G401.6 (cell line): ENCODE measurements around the gene INHBB.
A peak's percentile ranks its signal among the peaks of the same experiment; 100 is the strongest.
"Not testable (repeated sequence)": the region's sequence is repeated elsewhere in the genome, so short reads cannot be mapped to it uniquely, and the experiment has no call there.

Source experiments
- FAIRE-seq: peaks from 2 replicates; lab custom pipeline; 2012; peaks lifted over from hg19 to GRCh38; lab: Jason Lieb, UNC

Gene INHBB

GRCh38 chr2:120346026-120346666, at the start of gene INHBB:
Gene INHBB (plus strand): TSS chr2:120346136. CDS start chr2:120346189, 53 bp downstream.
- FAIRE-seq = no peak

- no peak for FAIRE-seq
These were observed 47.6 kb upstream of the INHBB start for GRCh38 chr2:120298173-120298835.

GRCh38 chr2:120299004-120299403, 46.9 kb upstream of the INHBB start:
- FAIRE-seq = no peak

GRCh38 chr2:120299561-120299960, 46.4 kb upstream of the INHBB start:
- FAIRE-seq = no peak

GRCh38 chr2:120300385-120300784, 45.6 kb upstream of the INHBB start:
- no peak for FAIRE-seq

- FAIRE-seq = no peak
These were observed 44.7 kb upstream of the INHBB start for GRCh38 chr2:120301284-120301683.

GRCh38 chr2:120302301-120302700, 43.6 kb upstream of the INHBB start:
- FAIRE-seq = no peak

- no peak for FAIRE-seq
These were observed 42.8 kb upstream of the INHBB start for GRCh38 chr2:120303177-120303576.

GRCh38 chr2:120305296-120305695, 40.6 kb upstream of the INHBB start:
- FAIRE-seq = no peak

GRCh38 chr2:120305937-120306490, 39.9 kb upstream of the INHBB start:
- no peak for FAIRE-seq

- FAIRE-seq = no peak
These were observed 38.5 kb upstream of the INHBB start for GRCh38 chr2:120307482-120307881.

- no peak for FAIRE-seq
These were observed 37.7 kb upstream of the INHBB start for GRCh38 chr2:120308038-120308910.

GRCh38 chr2:120310136-120310535, 35.8 kb upstream of the INHBB start:
- FAIRE-seq = no peak

- not testable (repeated sequence) for FAIRE-seq
These were observed 35.1 kb upstream of the INHBB start for GRCh38 chr2:120310841-120311240.

GRCh38 chr2:120312076-120312475, 33.9 kb upstream of the INHBB start:
- FAIRE-seq = no peak

GRCh38 chr2:120312860-120313694, 32.9 kb upstream of the INHBB start:
- FAIRE-seq = peak; percentile 51

- FAIRE-seq = no peak
These were observed 32.0 kb upstream of the INHBB start for GRCh38 chr2:120313695-120314615.

GRCh38 chr2:120314690-120315366, 31.1 kb upstream of the INHBB start:
- no peak for FAIRE-seq

- no peak for FAIRE-seq
These were observed 30.4 kb upstream of the INHBB start for GRCh38 chr2:120315367-120316033.

- FAIRE-seq = no peak
These were observed 29.9 kb upstream of the INHBB start for GRCh38 chr2:120316071-120316470.
